Measurements from ENCODE around the gene IFRD1. TPM values are rescaled to one million over a fixed set of nuclear protein-coding genes. Genes with fewer than 3 reads are reported as not detected.

Gene IFRD1
- total and polyA plus RNA-seq, 2 donors: 30.8 to 49.0 TPM

DNA sequence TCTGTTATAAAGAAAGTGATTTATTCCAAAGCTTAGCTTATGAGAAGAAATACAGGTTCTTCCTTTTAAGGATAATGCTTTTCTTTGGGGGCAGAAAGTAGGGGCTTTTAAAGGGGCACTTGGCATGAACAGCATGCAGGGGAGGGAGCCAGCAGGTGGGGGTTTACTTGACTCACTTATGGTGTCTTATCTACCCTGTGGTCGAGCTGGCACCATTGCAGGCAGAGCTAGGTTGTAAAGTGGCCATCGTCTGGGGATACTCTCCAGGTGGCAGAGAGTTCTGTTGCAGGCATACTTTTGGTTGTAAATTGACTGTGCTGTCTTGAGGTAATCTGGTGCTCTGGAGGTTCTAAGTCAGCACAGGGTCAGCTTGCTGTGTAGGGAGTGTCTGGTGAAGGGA, 26.3 kb upstream of the IFRD1 start:
- DNase-seq (ENCODE audit: extremely low spot score): no peak
- WGBS: 77% methylated on average over 2 of the region's 2 CpGs
- H3K36me3 ChIP-seq (ENCODE audit: insufficient read depth): no peaks in the 10 kb centered on the region
- H3K4me3 ChIP-seq (ENCODE audit: low read depth, low read length): no peak overlapping the region
- H3K4me1 ChIP-seq (ENCODE audit: insufficient read depth): no peaks in the 10 kb centered on the region
- H3K27ac ChIP-seq (ENCODE audit: low read depth): no peak overlapping the region

DNA sequence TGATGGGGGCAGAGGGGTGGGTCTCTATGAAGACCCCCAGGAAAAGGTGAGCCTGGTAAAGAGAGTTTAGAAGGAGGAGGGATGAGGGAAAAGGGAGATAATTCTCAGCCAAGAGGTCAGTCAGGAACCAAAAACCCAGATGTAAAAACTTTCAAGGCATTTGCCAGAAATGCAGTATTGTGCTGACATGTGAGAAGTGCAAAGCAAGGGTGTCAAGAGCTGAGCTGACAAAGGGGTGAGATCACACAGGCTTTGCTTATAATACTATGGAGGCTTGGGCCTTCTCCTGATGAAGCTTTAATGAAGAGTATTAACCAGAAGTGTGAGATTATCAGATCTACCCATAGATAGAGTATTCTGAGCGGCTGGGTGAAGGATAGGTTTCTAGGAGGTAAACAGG, 22.3 kb upstream of the IFRD1 start:
- Histone ChIP-seq H3K27ac (ENCODE audit: low read depth) (no peak overlapping the region), H3K4me3 (ENCODE audit: low read depth, low read length) (no peak overlapping the region), H3K36me3 (ENCODE audit: insufficient read depth) (no peaks in the 10 kb centered on the region), H3K4me1 (ENCODE audit: insufficient read depth) (no peaks in the 10 kb centered on the region)
- DNase-seq (ENCODE audit: extremely low spot score): no peak
- 98% methylated on average over 1 of the region's 1 CpG for WGBS

GRCh38 chr7:112428715-112429114, 21.5 kb upstream of the IFRD1 start:
- DNase-seq (ENCODE audit: extremely low spot score): no peak
- 69% methylated on average over 2 of the region's 2 CpGs for WGBS
- Histone ChIP-seq H3K4me3 (ENCODE audit: low read depth, low read length) (no peak overlapping the region), H3K4me1 (ENCODE audit: insufficient read depth) (no peaks in the 10 kb centered on the region), H3K36me3 (ENCODE audit: insufficient read depth) (no peaks in the 10 kb centered on the region), H3K27ac (ENCODE audit: low read depth) (no peak overlapping the region)

GRCh38 chr7:112430649-112431048, 19.6 kb upstream of the IFRD1 start:
- Histone ChIP-seq H3K4me3 (ENCODE audit: low read depth, low read length) (no peak overlapping the region), H3K27ac (ENCODE audit: low read depth) (no peak overlapping the region), H3K36me3 (ENCODE audit: insufficient read depth) (no peaks in the 10 kb centered on the region), H3K4me1 (ENCODE audit: insufficient read depth) (no peaks in the 10 kb centered on the region)
- WGBS: 81% methylated on average over 2 of the region's 2 CpGs
- no peak for DNase-seq (ENCODE audit: extremely low spot score)

DNA sequence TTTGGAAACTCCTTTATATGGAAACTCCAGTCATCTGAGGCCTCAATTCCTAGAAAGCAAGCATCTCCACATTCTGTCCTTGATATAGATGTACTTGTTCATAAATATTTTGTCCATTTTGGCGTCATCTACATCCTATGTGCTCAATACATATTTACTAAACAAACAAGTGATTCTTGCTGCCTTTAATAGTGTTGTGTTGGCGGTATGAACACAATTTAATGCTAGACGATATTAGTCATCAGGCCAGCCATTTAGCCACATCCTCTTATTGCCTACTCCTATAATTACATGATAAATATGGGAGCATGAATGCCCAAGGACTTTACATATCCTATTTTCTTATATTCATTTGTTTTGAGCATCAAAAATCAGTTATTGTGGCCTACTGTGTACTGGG, 18.5 kb upstream of the IFRD1 start:
- DNase-seq (ENCODE audit: extremely low spot score): no peak
- no peaks in the 10 kb centered on the region for H3K36me3 ChIP-seq (ENCODE audit: insufficient read depth)
- H3K4me3 ChIP-seq (ENCODE audit: low read depth, low read length): no peak overlapping the region
- H3K4me1 ChIP-seq (ENCODE audit: insufficient read depth): no peaks in the 10 kb centered on the region
- H3K27ac ChIP-seq (ENCODE audit: low read depth): no peak overlapping the region
- 93% methylated on average over 3 of the region's 3 CpGs for WGBS

DNA sequence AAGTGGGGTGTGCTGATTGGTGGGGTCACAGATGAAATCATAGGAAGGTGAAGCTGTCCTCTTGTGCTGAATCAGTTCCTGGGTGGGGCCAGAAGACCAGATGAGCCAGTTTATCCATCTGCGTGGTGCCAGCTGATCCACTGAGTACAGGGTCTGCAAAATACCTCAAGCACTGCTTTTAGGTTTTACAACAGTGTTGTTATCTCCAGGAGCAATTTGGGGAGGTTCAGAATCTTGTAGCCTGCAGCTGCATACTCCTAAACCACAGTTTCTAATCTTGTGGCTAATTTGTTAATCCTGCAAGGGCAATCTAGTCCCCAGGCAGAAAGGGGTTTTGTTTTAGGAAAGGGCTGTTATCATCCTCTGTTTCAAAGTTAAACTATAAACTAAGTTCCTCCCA, 17.0 kb upstream of the IFRD1 start:
- no peaks in the 10 kb centered on the region for H3K36me3 ChIP-seq (ENCODE audit: insufficient read depth)
- WGBS: 68% methylated on average over 1 of the region's 1 CpG
- DNase-seq (ENCODE audit: extremely low spot score): no peak

GRCh38 chr7:112437072-112437471, 13.2 kb upstream of the IFRD1 start:
- Histone ChIP-seq H3K36me3 (ENCODE audit: insufficient read depth) (no peaks in the 10 kb centered on the region), H3K27ac (ENCODE audit: low read depth) (no peak overlapping the region), H3K4me3 (ENCODE audit: low read depth, low read length) (no peak overlapping the region), H3K4me1 (ENCODE audit: insufficient read depth) (no peaks in the 10 kb centered on the region)
- WGBS: 89% methylated on average over 1 of the region's 1 CpG
- no peak for DNase-seq (ENCODE audit: extremely low spot score)

More for the DNA sequence above, 17.0 kb upstream of the IFRD1 start:
- Histone ChIP-seq H3K4me1 (ENCODE audit: insufficient read depth) (no peaks in the 10 kb centered on the region), H3K27ac (ENCODE audit: low read depth) (no peak overlapping the region), H3K4me3 (ENCODE audit: low read depth, low read length) (no peak overlapping the region)

DNA sequence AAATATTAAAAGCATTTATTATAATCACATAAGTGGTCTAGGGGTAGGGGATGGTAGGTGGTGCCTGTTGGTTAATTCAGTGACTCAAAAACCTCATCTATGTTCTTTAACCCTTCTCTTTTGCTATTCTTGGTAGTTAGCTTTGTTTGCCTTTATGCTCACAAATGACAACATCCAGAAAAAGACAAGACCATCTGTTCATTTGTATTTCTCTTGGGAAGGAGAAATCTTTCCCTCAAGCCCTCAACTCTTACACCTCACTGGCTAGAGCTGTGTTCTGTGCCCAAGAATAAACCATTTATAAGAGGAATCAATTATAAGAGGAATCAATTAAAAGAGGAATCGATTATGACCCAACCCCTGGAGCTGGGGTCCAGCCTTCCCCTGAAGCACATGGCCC, 10.8 kb upstream of the IFRD1 start:
- Histone ChIP-seq H3K36me3 (ENCODE audit: insufficient read depth) (peaks cover 3% of the 10 kb centered on the region), H3K4me3 (ENCODE audit: low read depth, low read length) (no peak overlapping the region), H3K27ac (ENCODE audit: low read depth) (no peak overlapping the region), H3K4me1 (ENCODE audit: insufficient read depth) (no peaks in the 10 kb centered on the region)
- WGBS: 97% methylated on average over 1 of the region's 1 CpG
- DNase-seq (ENCODE audit: extremely low spot score): no peak

DNA sequence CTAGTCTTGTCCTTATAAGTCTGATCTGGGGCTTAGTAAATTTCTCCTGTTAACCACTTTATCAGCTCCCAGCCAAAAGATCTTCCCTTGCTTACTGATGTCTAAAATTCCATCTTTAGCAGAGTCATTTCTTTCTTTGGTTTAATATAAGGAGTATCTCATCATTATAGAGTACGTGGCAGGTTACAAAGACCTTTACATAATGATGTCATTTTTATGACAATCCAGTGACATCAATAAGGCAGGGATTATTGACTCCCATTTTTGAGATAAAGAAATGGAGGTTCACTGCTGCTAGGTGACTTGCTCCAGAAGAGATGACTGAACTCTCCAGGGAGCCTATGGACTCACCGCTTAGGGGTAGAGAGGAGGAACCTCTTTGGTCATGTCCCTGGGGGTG, 8.1 kb upstream of the IFRD1 start:
- DNase-seq (ENCODE audit: extremely low spot score): no peak
- Histone ChIP-seq H3K36me3 (ENCODE audit: insufficient read depth) (peaks cover 3% of the 10 kb centered on the region), H3K4me3 (ENCODE audit: low read depth, low read length) (no peak overlapping the region), H3K27ac (ENCODE audit: low read depth) (no peak overlapping the region), H3K4me1 (ENCODE audit: insufficient read depth) (no peaks in the 10 kb centered on the region)
- WGBS: 89% methylated on average over 2 of the region's 2 CpGs

DNA sequence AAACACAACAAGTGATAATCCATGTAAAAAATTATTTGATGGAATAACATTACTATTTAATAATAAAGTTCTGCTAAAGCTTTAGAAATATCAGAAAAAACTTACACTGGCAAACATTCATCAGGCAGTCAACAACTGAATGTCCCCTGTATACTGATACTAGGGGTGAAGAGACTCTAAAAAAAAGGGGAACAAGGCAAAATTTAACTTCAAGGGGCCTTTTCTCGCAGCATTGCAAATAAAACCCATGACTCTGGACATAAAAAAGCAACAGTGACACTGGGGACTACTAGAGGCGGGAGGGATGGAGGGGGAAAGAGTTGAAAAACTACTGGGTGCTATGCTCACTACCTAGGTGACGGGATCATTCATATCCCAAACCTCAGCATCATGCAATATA, 5.8 kb upstream of the IFRD1 start:
- Histone ChIP-seq H3K27ac (ENCODE audit: low read depth) (no peak overlapping the region), H3K4me3 (ENCODE audit: low read depth, low read length) (no peak overlapping the region), H3K36me3 (ENCODE audit: insufficient read depth) (peaks cover 3% of the 10 kb centered on the region), H3K4me1 (ENCODE audit: insufficient read depth) (no peaks in the 10 kb centered on the region)
- no peak for DNase-seq (ENCODE audit: extremely low spot score)
- WGBS: 96% methylated on average over 3 of the region's 3 CpGs

- no peak overlapping the region for H3K27ac ChIP-seq (ENCODE audit: low read depth)
- WGBS: 78% methylated on average over 3 of the region's 3 CpGs
Measured at GRCh38 chr7:112446431-112446830, 3.8 kb upstream of the IFRD1 start.

DNA sequence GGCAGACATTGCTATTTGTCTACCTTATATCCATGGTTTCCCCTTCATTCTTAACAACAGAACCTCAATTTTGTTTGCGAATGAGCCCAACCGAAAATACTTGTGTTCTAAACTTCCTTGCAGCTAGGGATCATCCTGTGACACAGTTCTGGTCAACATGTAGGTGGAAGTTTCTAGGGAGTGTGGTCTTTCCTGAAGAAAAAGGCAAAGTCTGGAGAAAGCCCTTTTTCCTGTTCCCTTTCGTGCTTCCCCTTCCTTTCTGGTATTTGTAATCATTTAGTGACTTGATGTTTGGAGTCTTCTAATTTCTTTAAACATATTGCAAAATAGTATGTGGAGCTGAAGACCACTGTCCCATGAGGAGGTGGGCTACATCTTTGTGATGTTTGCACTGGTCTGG, 2.9 kb upstream of the IFRD1 start:
- H3K4me1 ChIP-seq (ENCODE audit: insufficient read depth): no peaks in the 10 kb centered on the region
- WGBS: 90% methylated on average over 3 of the region's 3 CpGs
- H3K4me3 ChIP-seq (ENCODE audit: low read depth, low read length): no peak overlapping the region
- H3K36me3 ChIP-seq (ENCODE audit: insufficient read depth): peaks cover under 1% of the 10 kb centered on the region
- no peak overlapping the region for H3K27ac ChIP-seq (ENCODE audit: low read depth)
- DNase-seq (ENCODE audit: extremely low spot score): no peak

More at GRCh38 chr7:112446431-112446830, 3.8 kb upstream of the IFRD1 start:
- no peak overlapping the region for H3K4me3 ChIP-seq (ENCODE audit: low read depth, low read length)
- H3K4me1 ChIP-seq (ENCODE audit: insufficient read depth): no peaks in the 10 kb centered on the region
- H3K36me3 ChIP-seq (ENCODE audit: insufficient read depth): peaks cover 3% of the 10 kb centered on the region
- DNase-seq (ENCODE audit: extremely low spot score): no peak

DNA sequence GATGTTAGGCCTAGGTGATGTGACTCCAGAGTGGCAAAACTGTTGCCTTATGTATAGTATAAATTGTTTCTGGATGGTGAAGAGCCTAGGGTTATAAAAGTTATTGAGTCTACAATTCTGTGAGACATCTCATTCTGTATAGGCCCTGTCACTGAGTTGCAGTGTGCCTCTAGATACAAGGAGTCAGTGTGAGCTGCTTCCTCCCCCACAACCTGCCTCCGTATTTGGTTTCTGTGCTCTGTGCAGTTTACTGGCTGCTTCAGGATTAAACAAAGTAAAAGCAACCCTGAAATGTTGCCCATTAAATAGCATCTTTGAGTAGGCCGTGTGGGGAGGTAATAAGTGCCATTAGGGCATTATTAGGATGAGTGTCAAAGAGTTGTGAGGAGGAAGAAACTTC, 1.9 kb upstream of the IFRD1 start:
- no peaks in the 10 kb centered on the region for H3K4me1 ChIP-seq (ENCODE audit: insufficient read depth)
- no peak overlapping the region for H3K4me3 ChIP-seq (ENCODE audit: low read depth, low read length)
- H3K27ac ChIP-seq (ENCODE audit: low read depth): no peak overlapping the region
- 69% methylated on average over 2 of the region's 2 CpGs for WGBS
- no peaks in the 10 kb centered on the region for H3K36me3 ChIP-seq (ENCODE audit: insufficient read depth)
- no peak for DNase-seq (ENCODE audit: extremely low spot score)

- no peaks in the 10 kb centered on the region for H3K36me3 ChIP-seq (ENCODE audit: insufficient read depth)
- no peak overlapping the region for H3K27ac ChIP-seq (ENCODE audit: low read depth)
- H3K4me3 ChIP-seq (ENCODE audit: low read depth, low read length): no peak overlapping the region
- whole genome bisulfite sequencing: 78% methylated on average over 3 of the region's 3 CpGs
- H3K4me1 ChIP-seq (ENCODE audit: insufficient read depth): no peaks in the 10 kb centered on the region
- no peak for DNase-seq (ENCODE audit: extremely low spot score)
Measured at GRCh38 chr7:112448891-112449290, 1.4 kb upstream of the IFRD1 start.

GRCh38 chr7:112449353-112449752, 907 bp upstream of the IFRD1 start:
- DNase-seq (ENCODE audit: extremely low spot score): no peak
- Histone ChIP-seq H3K4me1 (ENCODE audit: insufficient read depth) (no peaks in the 10 kb centered on the region), H3K4me3 (ENCODE audit: low read depth, low read length) (no peak overlapping the region), H3K36me3 (ENCODE audit: insufficient read depth) (no peaks in the 10 kb centered on the region), H3K27ac (ENCODE audit: low read depth) (peak overlapping the region; percentile 73)
- 58% methylated on average over 5 of the region's 5 CpGs for WGBS
